Measurements from ENCODE around the gene ANKRD52. TPM values are rescaled to one million over a fixed set of nuclear protein-coding genes. Genes with fewer than 3 reads are reported as not detected.
"Not testable (repeated sequence)": the region's sequence is repeated elsewhere in the genome, so short reads cannot be mapped to it uniquely, and the experiment has no call there.

ANKRD52 gene
- total and polyA plus RNA-seq, 7 donors: 5.7 to 37.5 (median 19.4) TPM

GRCh38 chr12:56286044-56286830 is 28.1 kb upstream of the ANKRD52 start:
- no peaks in the 10 kb centered on the region for H3K27me3 ChIP-seq (ENCODE audit: insufficient read depth in 3 of 3, low read length in 2 of 3)
- TF ChIP-seq, protein P1, sequence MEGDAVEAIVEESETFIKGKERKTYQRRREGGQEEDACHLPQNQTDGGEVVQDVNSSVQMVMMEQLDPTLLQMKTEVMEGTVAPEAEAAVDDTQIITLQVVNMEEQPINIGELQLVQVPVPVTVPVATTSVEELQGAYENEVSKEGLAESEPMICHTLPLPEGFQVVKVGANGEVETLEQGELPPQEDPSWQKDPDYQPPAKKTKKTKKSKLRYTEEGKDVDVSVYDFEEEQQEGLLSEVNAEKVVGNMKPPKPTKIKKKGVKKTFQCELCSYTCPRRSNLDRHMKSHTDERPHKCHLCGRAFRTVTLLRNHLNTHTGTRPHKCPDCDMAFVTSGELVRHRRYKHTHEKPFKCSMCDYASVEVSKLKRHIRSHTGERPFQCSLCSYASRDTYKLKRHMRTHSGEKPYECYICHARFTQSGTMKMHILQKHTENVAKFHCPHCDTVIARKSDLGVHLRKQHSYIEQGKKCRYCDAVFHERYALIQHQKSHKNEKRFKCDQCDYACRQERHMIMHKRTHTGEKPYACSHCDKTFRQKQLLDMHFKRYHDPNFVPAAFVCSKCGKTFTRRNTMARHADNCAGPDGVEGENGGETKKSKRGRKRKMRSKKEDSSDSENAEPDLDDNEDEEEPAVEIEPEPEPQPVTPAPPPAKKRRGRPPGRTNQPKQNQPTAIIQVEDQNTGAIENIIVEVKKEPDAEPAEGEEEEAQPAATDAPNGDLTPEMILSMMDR (IDR thresholded peaks at IDR 0.05): no peak
- WGBS, 3 donors: 40 to 55% (median 42%) methylated on average over 4 of the region's 4 CpGs
- peak overlapping the region; percentile 46 for H3K27ac ChIP-seq
- peaks cover 30 to 72% of the 10 kb centered on the region in 2 donors for H3K36me3 ChIP-seq (ENCODE audit: insufficient read depth in 1 of 2, low read depth in 1 of 2)
- intact Hi-C loops (cut with DNase I): no loop called here
- ATAC-seq (peak in 1 of 4 donors; percentile 33), DNase-seq (no peak)
- no peaks in the 10 kb centered on the region for H3K9me3 ChIP-seq
- H3K4me3 ChIP-seq: no peak overlapping the region
- peaks cover 14% of the 10 kb centered on the region for H3K4me1 ChIP-seq

DNA sequence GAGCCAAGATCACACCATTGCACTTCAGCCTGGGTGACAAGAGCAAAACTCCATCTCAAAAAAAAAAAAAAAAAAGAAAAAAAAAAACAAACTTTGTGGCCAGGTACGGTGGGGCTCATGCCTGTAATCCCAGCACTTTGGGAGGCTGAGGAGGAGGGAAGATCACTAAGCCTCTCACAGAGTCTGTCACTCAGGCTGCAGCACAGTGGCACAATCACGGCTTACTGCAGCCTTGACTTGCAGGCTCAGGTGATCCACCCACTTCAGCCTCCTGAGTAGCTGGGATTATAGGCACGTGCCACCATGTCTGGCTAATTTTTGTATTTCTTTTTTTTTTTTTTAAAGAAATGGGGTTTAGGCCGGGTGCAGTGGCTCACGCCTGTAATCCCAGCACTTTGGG is 26.1 kb upstream of the ANKRD52 start:
- H3K27me3 ChIP-seq (ENCODE audit: insufficient read depth in 3 of 3, low read length in 2 of 3); H3K4me3 ChIP-seq; H3K9me3 ChIP-seq; intact Hi-C loops (cut with DNase I); DNase-seq; ATAC-seq; H3K27ac ChIP-seq: not testable (repeated sequence)
- Histone ChIP-seq H3K36me3 (ENCODE audit: insufficient read depth in 1 of 2, low read depth in 1 of 2) (peaks cover 31 to 78% of the 10 kb centered on the region in 2 donors), H3K4me1 (peaks cover 13% of the 10 kb centered on the region)
- 76 to 87% (median 83%) methylated on average over 5 of the region's 5 CpGs for WGBS, 3 donors

GRCh38 chr12:56282579-56282978 is 24.4 kb upstream of the ANKRD52 start:
- intact Hi-C loops (cut with DNase I): no loop called here
- Histone ChIP-seq H3K36me3 (ENCODE audit: insufficient read depth in 1 of 2, low read depth in 1 of 2) (peaks cover 33 to 95% of the 10 kb centered on the region in 2 donors), H3K4me3 (no peak overlapping the region), H3K27me3 (ENCODE audit: insufficient read depth in 3 of 3, low read length in 2 of 3) (no peaks in the 10 kb centered on the region), H3K27ac (no peak overlapping the region), H3K4me1 (peaks cover 13% of the 10 kb centered on the region), H3K9me3 (no peaks in the 10 kb centered on the region)
- no peak for ATAC-seq
- no peak for DNase-seq
- TF ChIP-seq, protein P1 (IDR thresholded peaks at IDR 0.05): no peak
- 72 to 97% (median 72%) methylated on average over 2 of the region's 2 CpGs for WGBS, 3 donors

GRCh38 chr12:56282030-56282429 is 23.8 kb upstream of the ANKRD52 start:
- intact Hi-C loops (cut with DNase I): no loop called here
- Histone ChIP-seq H3K27me3 (ENCODE audit: insufficient read depth in 3 of 3, low read length in 2 of 3) (no peaks in the 10 kb centered on the region), H3K4me3 (no peak overlapping the region), H3K9me3 (no peaks in the 10 kb centered on the region), H3K36me3 (ENCODE audit: insufficient read depth in 1 of 2, low read depth in 1 of 2) (peaks cover 33 to 100% of the 10 kb centered on the region in 2 donors), H3K27ac (no peak overlapping the region), H3K4me1 (peaks cover 11% of the 10 kb centered on the region)
- TF ChIP-seq, protein P1 (IDR thresholded peaks at IDR 0.05): no peak
- DNase-seq (no peak), ATAC-seq (no peak)
- 77 to 86% (median 81%) methylated on average over 6 of the region's 6 CpGs for WGBS, 3 donors

DNA sequence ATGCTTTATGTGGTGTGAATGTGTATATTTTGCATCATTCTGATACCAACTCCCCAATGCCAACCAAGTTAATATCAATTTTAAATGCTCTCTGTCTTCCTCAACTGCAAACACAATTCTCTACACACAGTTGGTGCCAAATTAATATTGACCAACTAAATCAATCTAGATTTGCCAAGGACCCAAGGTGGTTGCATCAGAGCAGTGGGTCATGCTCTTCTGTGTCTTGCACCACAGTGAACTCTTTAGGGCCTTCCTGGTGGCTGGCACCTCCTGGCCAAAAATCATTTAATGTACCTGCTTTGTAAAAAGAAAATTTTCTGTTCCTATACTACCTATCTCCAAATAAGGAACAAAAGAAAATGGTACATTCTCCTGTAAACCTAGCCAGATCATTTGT is 22.7 kb upstream of the ANKRD52 start:
- intact Hi-C loops (cut with DNase I): no loop called here

More for the DNA sequence above, 22.7 kb upstream of the ANKRD52 start:
- Histone ChIP-seq H3K4me1 (no peaks in the 10 kb centered on the region), H3K36me3 (ENCODE audit: insufficient read depth in 1 of 2, low read depth in 1 of 2) (peaks cover 29 to 100% of the 10 kb centered on the region in 2 donors), H3K4me3 (no peak overlapping the region), H3K9me3 (no peaks in the 10 kb centered on the region), H3K27me3 (ENCODE audit: insufficient read depth in 3 of 3, low read length in 2 of 3) (no peaks in the 10 kb centered on the region), H3K27ac (no peak overlapping the region)
- DNase-seq (no peak), ATAC-seq (peak in 2 of 4 donors; percentile 49 to 64)
- TF ChIP-seq, protein P1 (IDR thresholded peaks at IDR 0.05): no peak

All from psoas muscle (tissue), 8 donors.